GM18907 (cell line): ENCODE data around the gene GOLGB1.

Experiments used
- ATAC-seq: cut with Tn5 transposase; IDR thresholded peaks from one replicate; pipeline ENCODE4 v1.9.1; 2021; ENCODE audit warnings: mild to moderate bottlenecking, moderate library complexity; ENCODE audit not compliant: unreplicated experiment

Gene GOLGB1

DNA sequence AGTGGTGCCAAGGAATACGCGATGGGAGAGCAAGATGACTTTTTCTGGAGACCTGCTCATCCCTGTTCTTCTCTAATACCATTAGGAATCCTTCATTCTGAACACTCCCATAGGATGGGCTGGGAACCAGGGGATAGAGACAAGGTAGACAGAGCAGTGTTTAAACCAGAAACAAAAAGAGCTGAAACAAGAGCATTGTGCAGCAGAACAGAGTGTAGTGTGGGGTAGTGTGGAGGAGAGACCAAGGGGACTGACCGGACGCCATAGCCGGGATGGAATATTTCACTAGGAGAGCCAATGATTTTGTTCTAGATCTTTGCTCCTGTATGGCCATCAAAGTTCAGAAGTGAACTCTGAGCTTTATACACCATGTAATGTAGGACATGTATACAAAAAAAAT, 104.5 kb downstream of the GOLGB1 start:
- no peak for ATAC-seq

DNA sequence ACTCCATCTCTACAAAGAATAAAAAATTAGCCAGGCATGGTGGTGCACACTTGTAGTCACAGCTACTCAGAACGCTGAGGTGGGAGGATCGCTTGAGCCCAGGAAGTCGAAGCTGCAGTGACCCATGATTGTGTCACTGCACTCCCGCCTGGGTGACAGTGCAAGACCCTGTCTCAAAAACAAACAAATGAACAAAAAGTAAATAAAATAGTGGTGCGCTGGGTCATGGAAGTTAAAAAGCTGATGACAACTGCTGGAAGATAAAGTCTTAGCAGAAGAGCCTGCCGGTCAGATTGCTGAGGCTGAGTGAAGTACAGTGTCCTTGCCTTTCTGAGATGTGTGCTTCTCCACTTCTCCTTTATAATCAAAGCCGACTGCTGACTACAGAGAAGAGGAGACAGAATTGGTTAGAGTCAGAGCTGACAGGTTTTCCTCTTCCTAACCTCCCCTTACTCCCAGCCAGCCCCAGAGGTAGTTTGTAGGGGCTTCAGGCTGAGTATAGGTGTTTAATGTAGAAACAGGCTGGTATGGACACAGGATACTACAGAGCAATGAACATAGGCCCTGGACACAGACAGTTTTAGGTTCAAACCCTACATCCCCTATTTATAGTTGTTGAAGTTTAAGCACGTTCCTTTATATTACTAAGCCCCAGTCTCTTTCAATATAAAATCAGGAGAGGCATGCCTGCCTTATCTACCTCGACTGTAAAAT, 106.8 kb downstream of the GOLGB1 start:
- no peak for ATAC-seq

DNA sequence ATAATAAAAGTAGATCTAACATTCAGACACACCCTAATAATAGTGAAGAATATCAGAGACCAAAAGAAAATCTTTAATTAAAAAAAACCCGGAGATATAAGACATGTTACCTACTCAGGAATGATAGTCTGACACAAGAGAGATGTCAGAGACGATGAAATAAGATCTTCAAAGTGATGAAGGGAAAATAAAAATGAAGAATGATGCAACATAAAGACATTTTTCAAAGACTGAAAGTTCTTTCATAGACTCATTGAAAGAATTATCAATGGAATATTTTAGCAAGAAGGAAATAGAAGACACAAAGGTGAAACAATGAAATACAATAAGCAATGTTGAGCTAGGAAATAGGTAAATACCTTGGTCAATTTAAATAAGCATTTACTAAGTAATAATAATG, 108.4 kb downstream of the GOLGB1 start:
- no peak for ATAC-seq

DNA sequence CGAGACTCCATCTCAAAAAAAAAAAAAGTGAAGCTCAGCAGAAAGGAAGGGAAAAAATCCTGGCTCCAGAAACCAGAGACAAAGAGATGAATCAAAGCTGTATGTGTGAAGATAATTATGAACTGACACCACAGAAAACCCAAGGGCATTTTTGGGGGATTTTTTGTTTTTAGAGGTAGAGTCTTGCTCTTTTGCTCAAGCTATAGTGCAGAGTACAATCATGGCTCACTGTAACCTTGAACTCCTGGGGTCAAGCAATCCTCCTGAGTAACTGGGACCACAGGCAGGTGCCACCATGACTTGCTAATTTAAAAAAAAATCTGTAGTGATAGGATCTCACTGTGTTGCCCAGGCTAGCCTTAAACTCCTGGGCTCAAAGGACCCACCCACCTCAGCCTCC, 111.6 kb downstream of the GOLGB1 start:
- no peak for ATAC-seq

DNA sequence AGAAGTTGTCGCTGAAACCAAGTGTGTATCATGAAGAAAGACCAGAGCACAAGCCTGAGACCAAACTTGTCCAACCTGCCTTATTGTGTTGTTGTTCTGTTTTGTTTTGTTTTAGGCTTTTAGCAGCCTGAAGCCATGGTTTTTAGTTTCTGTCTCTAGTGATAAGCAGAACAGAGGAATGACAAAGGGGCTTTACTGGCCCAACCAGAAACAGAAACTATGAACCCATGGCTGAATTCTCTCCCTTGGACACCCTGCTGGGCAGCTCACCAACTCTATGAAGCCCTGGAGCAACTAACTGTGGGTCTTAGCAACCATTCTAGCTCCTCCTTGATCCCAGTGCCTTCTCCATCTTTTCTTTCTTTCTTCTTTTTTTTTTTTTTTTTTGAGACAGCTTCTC, 119.2 kb downstream of the GOLGB1 start:
- ATAC-seq, result no peak

DNA sequence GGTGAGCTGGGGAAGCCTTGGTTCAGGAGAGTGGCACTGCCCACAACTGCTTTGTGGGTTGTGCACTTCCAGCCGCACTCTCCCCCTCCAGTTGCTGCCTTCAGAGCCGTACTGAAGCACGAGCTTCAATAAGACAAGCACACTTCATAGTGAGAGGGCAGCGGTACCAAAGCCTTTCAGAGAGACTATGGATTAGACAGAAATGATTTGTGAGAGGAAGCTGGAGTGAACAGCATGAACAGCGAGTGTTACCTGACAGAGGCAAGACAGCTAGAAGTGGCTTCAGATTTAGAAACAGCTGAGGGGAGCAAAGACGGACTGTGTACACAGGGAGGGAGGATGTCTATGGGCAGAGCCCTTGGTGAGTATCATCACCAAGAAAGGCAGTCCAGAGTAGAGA, 119.9 kb downstream of the GOLGB1 start:
- no peak for ATAC-seq

DNA sequence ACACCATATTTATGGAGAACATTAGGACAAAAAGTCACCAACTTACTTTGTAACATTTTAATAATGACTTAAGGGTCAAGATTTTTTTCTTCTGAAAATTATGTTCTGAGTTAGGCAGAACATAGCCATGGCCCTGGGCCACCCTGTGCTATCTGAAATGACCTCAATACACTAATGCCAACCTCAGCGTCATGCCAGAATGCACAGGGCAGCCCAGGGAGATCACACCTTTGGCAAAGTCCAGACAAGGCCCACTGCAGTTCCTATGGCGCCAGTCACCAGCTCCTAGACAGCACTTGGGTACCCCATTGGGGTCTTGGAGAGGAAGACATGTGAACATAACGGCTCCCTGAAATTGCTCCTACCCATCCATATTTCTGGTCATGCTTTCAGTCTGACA, 121.9 kb downstream of the GOLGB1 start:
- ATAC-seq, result no peak

DNA sequence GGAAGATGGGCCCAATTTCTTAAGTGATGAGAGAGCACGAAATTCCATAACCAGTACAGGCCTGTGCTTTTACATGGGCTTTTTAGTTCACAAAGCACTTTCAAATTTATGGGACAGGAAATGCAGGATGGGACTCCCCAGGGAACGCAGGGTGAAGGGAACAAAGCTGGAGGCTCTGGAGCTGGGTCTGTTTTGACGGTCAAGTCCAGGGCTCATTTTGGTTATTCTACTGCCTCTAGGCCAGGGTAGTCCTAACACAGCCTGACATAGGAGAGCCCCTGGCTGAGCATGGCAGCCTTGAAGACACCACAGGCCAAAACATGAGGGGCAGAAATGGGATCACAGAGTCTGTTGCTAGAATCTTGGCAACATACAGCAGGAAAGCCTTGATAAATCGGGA, 122.3 kb downstream of the GOLGB1 start:
- ATAC-seq, result no peak

DNA sequence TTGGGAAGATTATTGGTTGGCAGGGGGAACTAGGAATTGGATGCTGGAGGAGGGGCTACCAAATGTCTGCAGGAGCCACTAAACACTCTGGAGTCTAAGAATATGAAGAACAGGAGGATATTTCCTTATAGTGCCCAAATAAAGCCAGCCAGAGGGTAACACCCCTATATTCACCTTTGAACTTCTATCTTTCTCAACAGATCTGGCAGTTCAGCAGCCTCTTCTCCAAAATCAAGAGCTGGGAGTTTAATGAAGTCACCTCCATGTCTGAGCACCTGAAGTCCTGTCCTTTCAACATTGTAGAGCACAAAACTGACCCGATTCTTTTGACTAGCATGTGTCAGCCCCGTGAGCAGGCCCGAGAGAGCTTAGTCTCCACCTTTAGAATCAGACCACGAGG, 123.0 kb downstream of the GOLGB1 start:
- ATAC-seq, result no peak

DNA sequence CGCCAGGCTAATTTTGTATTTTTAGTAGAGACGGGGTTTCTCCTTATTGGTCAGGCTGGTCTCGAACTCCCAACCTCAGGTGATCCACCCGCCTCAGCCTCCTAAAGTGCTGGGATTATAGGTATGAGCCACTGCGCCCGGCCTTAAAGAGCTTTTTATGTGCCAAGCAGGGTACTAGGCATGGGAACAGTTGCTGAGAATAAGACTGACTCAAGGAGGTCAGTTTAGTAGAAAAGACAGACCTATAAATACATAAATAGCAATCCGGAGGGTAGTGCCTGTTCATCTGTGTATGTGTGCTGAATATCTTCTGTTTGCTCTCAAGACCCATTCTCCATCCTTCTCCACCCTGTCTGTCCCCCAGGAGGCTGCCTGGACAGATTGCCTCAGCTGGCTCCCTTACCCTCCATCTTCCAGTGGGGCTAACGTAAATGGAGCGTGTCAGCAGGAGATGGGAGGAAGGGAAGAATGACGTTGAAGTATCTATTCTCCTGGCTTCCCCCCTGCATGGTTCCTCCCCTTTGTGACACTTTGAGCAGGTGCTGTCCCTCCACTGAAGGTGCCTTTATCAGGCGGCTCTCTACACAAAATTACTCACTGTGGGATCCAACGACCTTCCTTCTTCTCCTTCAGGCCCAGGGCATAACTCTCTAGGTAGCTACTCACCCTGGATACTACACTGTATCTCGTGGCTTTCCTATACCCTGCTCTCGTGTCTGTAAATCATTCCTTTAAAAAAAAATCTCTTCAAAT, 125.2 kb downstream of the GOLGB1 start:
- no peak for ATAC-seq

DNA sequence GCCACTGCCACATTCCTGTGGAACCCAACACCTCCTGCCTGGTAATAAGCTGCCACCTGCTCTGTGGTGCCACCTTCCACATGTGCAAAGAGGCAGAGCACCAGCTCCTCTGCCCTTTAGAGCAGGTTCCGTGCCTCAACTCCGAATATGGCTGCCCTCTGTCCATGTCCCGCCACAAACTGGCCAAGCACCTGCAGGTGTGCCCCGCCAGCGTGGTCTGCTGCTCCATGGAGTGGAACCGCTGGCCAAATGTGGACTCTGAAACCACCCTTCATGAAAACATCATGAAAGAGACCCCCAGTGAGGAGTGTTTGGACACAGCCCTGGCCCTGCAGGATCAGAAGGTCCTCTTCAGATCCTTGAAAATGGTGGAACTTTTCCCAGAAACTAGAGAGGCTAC, 128.1 kb downstream of the GOLGB1 start:
- no peak for ATAC-seq

DNA sequence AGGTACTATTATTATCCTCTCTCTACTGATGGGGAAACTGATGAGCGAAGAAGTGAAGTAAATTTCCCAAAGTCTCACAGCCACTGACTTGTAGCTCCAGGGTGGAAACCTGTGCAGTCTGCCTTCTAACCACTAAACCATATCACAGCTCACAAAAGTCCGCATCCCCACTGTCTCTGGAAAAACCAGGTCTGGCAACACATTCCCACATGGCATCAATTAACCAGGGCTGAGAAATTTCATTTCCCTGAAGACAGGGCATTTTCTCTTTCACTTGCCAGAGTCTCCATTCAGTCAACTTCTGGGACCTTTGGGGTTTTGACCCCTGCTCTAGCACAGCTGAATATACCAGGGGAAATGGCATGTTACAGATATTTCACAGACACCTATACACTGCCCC, 129.8 kb downstream of the GOLGB1 start:
- ATAC-seq, result no peak
